ENCODE data around the gene TMEM114.
A peak's percentile ranks its signal among the peaks of the same experiment; 100 is the strongest.

Gene TMEM114

DNA sequence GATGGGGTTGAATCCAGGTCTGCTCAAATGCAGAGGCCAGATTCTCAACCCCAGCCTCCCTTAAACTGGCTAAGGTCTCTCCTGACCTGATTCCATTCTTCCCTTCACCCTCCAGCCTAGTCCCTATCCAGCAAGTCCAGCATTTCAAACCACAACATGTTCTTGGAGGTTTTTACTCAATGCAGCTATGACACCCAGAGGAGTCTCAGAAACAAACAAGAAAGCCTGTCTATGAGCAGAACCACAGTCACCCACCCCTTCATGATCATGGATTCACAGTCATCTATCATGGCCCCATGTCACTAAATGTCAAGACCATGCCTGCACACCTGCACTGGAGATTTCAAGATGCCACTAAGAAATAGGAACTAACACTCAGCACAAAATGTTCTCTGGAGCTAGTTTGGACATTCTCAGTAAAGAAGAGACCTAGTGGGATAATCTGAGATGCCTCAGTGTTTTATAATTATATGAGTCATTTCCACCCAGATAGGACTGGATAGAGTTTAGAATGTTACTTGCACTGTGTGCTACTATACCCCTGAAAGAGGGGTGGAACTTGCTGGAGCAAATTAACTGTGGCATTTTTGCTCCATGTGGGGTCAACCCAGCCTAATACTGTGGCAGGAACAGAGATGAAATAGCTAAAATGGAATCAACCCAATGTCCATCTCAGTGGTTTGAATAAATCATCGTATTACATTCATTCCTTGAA lies 21.7 kb upstream of the TMEM114 start:
- no peak for DNase-seq (ENCODE audit: low spot score)

DNA sequence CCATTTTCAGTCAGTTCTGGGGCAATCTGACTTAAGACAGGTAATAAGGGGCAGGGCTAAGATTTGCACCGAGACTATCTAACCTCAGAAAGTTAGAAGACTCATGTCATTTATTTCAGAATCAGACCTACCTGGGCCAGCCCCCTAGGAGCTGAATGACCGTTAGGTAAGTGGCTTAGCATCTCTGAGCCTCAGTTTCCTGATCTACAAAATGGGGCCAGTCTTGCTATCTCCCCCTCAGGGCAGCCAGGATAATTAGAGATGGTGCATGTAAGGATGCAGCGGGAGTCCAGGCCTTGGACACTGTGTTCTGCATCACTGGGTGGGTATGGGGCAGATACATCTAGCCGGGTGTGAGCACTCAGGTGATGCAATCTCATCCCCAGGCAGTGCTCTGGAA lies 20.8 kb upstream of the TMEM114 start:
- DNase-seq (ENCODE audit: low spot score): no peak

DNA sequence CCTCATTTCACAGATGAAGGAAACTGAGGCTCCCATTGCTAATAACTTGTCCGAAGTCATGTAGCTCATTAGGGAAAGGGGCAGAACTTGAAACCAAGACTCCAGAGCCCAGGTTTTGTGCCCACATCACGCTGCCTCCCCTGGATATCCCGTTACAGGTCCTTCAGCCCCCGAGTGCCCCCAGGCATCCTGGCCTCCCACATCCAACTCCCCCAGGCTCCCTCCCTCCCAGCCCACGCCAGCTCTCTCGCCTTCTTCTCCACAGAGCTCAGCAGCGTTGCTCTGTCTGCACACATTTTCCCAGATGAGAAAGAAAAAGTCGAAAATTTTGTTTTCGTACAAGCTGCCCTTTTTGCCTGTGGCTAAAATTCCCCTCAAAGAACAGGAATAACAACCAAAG lies 16.9 kb upstream of the TMEM114 start:
- DNase-seq (ENCODE audit: low spot score): no peak

DNA sequence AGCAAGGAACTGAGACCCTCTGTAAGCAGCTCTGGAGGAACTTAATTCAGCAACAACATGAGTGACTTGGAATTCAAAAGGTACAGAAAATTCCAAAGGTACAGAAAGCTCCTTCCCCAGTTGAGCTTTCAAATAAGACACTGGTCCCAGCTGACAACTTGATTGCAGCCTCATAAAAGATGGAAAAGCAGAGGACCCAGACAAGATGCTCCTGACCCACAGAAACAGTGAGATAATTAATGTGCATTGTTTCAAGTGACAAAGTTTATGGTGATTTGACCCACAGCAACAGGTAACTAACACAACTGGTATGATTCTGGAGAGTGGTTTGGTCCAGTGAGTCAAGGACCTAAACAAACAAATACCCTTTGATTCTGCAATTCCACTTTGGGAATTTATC lies 15.2 kb upstream of the TMEM114 start:
- DNase-seq (ENCODE audit: low spot score): no peak

DNA sequence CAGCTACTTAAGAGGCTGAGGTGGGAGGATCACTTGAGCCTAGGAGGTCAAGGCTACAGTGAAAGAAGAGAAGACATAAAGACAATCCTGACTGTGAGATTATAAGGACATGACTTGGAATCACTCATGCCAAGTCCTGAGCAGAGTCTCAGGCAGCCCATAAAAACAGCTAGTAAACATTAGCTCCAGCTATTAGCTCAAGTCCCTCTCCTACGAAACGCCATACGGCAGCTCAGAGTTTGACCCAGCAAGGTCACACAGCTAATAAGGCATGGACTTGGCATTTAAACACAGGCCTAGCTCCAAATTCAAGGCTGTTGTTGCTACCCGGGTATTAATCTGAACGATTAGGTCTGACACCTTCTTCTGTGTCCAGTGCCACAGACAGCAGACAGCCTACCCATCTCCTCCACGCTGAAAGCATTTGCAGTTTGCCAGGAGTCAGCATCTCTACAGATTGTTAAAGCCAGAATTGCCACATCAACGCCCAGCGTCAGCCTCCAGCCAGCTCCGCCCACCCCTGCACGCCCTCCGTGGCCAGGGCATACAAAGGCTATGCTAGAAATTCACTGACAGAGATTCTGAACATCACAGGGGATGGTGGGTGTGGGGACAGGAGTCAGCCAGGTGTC lies 9.9 kb upstream of the TMEM114 start:
- no peak for DNase-seq (ENCODE audit: low spot score)

DNA sequence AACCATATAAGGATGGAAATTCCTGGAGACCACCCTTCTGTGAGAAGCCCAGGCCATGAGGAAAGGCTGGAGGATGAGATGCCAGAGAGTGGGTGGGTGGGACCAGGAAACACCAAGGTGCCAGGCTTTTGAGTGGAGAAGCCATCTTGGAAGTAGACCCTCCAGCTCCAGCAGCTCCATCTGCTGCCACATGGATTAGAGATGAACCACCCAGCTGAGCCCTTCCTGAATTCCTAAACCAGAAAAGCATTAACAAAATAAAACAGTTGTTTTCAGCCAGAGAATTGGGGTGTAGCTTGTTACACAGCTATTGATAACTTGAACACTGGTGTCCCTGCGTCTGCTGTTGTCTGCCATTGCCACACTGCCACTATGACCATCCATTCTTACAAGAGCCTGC lies 6.3 kb upstream of the TMEM114 start:
- no peak for DNase-seq (ENCODE audit: low spot score)

DNA sequence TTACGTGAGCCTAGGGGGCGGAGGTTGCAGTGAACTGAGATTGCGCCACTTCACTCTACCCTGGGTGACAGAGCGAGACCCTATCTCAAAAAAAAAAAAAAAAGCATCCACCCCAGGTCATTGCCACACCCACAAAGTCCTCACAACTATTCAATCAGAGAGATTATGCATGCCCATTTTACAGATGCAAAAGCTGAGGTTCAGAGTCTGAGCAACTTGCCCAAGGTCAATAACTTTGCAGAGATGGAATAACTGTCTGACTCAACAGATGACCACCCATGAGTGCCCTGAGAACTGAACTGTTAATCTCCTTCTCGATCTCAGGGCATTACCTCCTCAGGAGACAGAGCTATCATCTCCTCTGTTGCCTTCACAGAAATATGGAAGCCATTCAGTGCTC lies 5.5 kb upstream of the TMEM114 start:
- no peak for DNase-seq (ENCODE audit: low spot score)

DNA sequence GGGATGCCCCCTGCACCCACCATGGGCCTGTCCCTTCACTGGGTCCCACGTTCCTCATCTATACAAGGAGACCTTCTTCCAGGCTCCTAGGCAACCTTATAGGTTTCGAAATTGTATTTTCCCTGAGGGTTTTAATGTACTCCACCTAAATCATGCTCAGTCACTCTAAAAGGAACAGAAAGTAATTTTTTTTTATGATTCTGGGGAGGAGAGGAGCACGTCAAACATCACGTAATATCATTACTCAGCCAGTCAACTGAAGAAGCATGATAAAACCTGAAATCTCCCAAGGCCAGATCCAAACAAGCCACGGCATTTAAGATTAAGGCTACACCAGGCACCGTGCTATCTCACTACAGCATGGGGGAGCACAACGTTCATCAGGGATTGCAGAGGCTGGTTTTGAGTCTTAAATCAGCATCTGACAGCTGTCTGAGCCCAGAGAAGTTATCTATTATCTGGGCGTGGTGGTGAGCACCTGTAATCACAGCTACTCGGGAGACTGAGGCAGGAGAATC lies 3.9 kb upstream of the TMEM114 start:
- DNase-seq (ENCODE audit: low spot score): no peak

DNA sequence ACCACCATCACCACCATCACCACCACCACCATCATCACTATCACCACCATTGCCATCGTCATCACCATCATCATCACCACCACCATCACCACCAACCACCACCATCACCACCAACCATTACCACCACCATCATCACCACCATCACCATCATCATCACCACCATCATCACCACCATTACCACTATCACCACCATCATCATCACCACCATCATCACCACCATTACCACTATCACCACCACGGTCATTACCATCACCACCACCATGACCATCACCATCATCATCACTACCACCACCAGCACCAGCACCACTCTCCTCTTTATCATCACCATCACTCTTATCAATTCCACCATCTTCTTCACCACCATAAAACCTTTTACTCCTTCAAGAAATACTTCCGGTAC lies 1.1 kb upstream of the TMEM114 start:
- no peak for DNase-seq (ENCODE audit: low spot score)

DNA sequence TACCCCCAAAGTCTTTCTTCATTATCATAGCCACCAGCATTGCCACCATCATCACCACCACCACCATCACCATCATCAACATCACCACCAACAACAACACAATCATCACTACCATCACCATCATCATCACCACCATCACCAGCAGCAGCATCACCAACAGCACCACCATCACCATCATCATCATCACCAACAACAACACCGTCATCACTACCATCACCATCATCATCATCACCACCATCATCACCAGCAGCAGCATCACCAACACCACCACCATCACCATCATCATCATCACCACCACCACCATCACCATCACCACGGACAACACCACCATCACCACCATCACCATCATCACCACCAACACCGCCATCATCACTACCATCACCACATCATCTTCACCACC lies 500 bp upstream of the TMEM114 start:
- no peak for DNase-seq (ENCODE audit: low spot score)

DNA sequence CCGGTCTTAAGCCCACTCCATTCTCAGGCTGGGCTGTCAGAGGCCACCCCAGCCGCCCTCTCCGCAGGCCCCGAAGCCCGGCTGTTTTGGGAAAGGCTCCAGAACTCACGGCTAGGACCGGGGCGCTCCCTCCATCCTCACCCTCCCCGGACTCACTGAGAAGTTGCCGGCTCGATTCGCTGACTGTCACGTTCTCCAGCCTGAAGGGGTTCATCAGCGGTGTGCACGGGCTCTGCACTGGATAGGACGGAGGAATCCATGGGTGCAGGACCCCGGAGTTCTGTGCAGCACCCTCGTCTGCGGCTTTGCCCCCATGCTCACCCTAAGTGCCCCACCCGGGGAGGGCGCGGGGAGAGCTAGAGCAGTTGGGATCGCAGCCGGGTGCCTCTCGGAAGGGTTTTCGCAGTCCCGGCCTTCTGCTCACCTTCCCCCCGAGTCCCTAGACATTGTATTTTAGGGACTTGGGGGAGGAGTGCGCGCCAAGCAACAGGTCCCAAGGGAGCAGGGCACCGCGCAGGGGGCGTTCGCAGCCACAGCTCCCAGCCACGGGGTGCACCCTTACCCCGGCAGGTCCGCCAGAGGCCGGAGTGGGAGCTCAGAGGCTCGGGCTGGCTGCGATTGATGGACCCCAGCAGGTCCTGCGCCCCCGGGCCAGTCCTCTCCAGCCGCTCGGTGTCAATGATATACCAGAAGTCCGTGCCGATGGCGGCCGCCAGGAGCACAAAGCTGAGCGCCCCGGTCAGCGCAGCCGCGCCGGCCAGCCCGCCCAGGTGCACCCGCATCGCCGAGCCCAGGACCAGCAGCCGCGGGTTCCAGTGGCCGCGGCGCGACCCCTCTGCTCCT lies 1.0 kb downstream of the TMEM114 start:
- DNase-seq (ENCODE audit: low spot score): peak; percentile 45

DNA sequence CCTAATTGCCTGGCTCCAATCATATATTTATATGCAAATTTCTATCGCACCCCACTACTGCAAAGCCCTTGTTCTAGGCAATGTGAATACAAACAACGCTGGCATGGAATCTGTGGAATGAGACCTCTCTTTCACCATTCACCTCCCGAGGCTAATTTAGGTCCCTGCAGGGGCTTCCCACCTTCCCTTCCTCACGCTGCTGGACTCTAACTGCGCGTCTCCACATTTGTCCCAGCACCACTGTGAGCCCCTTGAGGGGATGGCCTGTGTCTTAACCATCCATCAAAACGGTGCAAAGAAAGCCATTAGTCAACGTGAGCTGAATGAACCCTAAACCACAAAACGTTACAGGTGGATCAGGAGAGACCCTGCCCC lies 1.6 kb downstream of the TMEM114 start:
- no peak for DNase-seq (ENCODE audit: low spot score)

DNA sequence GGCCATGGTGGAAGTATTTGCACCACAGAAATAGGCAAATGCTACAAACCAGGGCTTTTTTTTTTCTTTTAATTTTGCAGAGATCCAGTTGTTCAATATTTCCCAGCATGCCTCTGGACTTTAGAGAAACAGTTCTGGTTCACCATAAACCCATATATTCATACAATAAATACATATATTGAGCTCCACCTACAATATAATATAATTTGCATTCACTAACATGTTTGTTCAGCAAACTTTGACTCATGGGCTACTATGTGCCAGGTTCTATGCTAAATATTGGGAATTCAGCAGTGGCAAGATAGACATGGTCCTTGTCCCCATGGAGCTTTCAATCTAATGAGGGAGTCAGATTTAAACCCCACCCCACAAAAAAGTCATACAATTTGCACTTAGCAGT lies 3.2 kb downstream of the TMEM114 start:
- no peak for DNase-seq (ENCODE audit: low spot score)

DNA sequence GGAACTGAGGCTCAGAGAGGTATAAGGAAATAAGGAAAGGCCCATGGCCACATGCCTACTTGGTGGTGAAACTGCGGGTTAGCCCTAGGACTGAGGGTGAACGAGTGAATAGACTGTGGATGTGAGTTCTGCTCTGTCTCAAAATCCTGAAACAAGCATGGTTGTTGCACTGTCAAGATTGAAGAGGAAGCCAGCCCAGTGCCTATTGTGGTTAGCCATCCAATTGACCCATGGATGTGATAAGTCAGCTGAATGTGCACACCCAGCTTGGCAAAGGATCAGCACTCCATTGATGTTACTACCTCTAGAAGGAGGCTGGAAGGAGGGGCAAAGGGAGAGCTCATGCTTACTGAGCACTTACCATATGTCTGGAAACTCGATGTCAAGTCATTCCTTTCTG lies 4.5 kb downstream of the TMEM114 start:
- DNase-seq (ENCODE audit: low spot score): no peak

DNA sequence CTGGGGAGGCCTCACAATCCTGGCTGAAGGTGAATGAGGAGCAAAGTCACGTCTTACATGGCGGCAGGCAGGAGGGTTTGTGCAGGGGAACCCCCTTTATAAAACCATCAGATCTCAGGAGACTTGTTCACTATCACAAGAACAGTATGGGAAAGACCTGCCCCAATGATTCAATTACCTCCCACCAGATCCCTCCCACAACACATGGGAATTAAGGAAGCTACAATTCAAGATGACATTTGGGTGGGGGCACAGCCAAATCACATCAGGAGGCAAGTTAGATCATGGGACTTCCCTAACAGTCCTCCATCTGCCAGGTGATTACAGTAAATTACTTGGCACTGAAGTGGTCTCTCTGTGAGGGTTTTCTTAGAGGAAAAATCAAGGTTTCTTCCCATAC lies 5.3 kb downstream of the TMEM114 start:
- DNase-seq (ENCODE audit: low spot score): no peak

DNA sequence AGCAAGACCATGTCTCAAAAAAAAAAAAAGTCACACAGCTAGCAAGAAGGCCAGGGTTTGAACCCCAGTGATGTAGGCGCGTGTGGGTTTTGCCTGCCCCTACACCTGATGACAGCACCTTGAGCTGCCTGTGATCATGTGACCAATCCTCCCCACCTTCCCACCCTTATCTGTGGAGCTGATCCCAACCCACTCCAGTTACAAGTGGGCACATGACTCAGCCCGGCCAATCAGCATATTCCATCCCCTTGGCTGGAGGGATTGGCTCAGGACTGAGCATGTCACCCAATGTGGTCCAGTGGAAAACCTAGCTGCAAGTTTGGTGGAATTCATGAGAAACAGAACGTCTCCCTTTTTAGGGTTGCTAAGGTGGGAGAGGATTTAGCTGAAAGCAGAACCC lies 6.6 kb downstream of the TMEM114 start:
- no peak for DNase-seq (ENCODE audit: low spot score)

DNA sequence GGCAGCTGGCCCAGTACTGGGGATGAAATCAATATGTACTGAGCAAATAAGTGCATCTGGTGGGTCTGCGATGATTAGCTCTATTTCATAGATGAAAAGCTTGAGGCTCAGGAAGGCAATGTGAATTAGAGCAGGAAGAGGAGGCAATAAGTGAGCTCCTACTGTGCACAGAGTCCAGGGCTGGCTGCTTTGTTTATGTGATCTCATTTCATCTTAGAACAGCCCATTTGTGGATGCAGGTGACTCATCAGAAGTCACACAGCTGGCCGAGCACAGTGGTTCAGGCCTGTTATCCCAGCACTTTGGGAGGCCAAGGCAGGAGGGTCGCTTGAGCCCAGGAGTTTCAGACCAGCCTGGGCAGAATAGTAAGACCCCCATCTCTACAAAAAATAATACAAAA lies 7.1 kb downstream of the TMEM114 start:
- no peak for DNase-seq (ENCODE audit: low spot score)

DNA sequence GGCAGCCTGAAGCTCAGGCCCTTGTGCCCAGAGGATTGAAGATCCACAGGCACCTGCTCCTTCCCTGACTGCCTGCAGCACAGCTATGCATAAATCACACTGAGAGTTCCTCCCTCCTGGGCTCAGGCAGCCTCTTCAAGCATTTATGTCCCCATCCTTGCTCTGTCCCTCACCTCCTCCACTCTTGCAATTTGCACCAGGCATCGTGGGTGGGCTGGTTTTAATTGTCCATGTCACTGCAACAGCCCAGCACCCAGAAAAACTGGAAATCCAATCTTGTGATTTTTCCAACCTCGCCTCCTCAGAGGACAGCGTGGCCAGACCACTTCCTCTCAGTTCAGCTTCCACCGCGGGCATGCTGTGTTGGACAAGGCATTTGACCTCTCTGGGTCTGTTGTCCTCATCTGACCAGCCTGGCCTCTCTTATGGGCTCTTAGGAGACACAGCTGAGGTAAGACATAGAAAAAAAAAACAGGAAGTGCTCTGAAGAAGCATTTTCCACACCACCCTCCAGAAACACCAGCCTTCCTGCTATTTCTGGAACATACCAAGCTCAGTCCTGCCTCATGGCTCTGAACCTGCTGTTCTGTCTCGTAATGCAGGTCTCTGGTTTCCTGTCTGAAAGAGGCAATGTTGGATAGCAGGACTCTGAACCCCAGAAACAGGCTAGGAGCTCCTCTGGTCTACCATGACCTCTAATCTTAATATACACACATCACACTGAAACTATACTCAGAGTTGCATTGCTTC lies 8.3 kb downstream of the TMEM114 start:
- DNase-seq (ENCODE audit: low spot score): no peak

DNA sequence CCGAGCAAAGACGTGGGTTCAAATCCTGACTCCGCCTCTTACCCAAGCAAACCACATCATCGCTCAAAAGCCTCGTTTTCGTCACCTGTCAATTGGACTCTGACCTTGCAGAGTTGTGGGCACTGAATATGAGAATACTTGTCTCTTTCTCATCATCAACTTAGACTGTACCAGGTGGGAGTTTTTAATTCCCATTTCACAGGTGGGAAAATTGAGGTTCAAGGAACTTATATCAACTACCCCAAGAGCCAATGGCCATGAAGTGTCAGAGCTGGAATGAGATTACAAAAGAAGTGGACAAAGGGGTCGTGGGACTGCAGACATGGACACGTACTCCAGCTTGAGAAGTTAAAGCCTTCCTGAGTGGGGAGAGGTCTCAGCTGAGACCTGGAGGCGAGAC lies 10.8 kb downstream of the TMEM114 start:
- no peak for DNase-seq (ENCODE audit: low spot score)

DNA sequence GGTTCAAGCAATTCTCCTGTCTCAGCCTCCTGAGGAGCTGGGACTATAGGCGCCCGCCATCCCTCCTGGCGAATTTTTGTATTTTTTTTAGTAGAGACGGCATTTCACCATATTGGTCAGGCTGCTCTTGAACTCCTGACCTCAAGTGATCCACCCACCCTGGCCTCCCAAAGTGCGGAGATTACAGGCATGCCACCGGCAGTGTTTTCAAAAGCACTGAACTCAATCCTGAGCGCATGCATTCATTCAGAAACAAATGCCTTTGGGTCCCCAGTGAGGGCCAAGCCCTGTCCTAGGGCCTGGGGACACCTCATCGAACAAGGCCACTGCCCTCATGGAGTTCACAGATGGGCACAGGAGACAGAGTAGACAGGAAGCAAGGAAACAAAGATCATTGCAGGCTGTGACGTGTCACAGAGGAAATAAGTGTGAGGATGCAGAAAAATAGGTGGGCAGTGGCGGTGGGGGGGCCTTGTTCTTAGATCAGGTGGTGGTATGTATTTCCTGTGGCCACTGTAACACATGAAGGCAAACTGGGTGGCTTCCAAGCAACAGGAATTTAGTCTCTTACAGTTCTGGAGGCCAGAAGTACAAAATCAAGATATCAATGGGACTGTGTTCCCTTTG lies 12.5 kb downstream of the TMEM114 start:
- no peak for DNase-seq (ENCODE audit: low spot score)

DNA sequence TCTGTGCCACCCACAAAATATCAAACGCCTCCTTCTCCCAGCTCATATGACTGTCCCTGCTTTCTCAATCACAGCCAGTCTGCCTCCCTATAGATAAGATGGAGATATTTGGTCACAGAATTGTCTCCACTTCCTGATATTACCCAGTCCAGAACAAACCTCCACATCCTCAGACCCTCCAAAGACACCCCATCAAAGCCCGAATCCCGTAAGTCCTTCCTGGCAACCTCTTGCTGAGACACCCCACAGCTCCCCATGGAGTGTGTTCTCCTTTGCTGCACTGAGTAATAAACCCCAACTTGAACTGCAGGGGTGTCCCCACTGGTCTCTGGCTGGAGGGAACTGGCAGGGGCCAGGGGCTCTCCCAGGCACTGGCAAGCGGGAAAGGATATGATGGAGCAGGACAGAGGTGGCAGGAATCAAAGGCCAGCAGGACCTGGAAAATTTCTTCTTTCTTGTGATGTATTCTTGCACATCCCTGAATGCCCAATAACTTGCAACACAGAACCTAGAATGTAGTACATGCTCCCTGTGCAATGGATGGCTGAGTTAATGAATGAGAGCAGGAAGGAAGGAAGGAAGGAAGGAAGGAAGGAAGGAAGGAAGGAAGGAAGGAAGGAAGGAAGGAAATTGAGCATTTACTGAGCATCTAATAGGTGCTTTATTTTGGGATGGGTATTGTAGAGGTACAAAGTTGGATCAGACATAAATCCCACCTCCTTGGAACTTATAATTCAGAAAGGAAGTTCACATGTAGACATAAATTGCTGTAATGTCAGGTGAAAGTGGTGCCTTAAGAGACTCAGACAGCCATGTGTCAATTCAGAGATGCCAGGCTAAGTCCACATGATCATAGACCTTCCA lies 13.9 kb downstream of the TMEM114 start:
- no peak for DNase-seq (ENCODE audit: low spot score)

All from D341Med (cell line).